SK-N-SH (cell line): Measurements from ENCODE around the gene TOMM70.

ENCODE experiments used
- POLR2AphosphoS5 ChIP-seq: IDR thresholded peaks from 2 replicates; pipeline ENCODE4 v1.6.1; 2012; ENCODE audit warnings: low read depth, low read length
- RAD21 ChIP-seq: IDR thresholded peaks from 2 replicates; pipeline ENCODE4 v1.6.1; 2012; ENCODE audit warnings: mild to moderate bottlenecking, low read length
- TF ChIP-seq, protein P1 (sequence below): IDR thresholded peaks from 2 replicates; pipeline ENCODE4 v1.4.0; 2012; ENCODE audit warnings: low read depth
- TF ChIP-seq, protein P2 (sequence below): IDR thresholded peaks from 2 replicates; pipeline ENCODE4 v1.6.1; 2012; ENCODE audit warnings: mild to moderate bottlenecking, low read depth, low read length, moderate library complexity
- TF ChIP-seq, protein P3 (sequence below): fragments of 200-600 bp; sonication (generic); IDR thresholded peaks from 2 replicates; pipeline ENCODE4 v1.6.1; 2017; ENCODE audit warnings: antibody characterized with exemption, mild to moderate bottlenecking, moderate library complexity
- TF ChIP-seq, protein P4 (sequence below): IDR thresholded peaks from 2 replicates; pipeline ENCODE4 v1.4.0; 2012; ENCODE audit warnings: low read depth, borderline replicate concordance

DNA sequence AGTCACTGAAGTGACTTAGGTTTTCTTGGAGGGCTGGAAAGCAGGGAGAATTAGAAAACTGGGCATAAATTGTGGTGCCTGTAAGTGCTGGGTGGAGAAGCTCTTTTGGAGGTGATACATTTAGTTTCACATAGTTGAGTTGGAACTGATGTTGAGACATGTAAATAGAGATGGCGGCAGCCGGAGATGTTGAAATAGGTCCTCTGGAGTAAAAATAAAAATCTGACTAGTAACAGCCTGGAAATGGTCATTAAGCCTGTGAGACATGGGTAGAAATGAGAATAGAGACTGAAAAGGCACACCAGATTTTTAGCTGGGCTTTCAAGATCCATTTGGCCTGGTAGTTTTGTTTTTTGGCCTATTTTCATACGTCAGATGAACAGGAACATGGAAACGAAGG, 69.2 kb downstream of the TOMM70 start:
- TF ChIP-seq, protein P1, sequence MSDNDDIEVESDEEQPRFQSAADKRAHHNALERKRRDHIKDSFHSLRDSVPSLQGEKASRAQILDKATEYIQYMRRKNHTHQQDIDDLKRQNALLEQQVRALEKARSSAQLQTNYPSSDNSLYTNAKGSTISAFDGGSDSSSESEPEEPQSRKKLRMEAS = no peak
- TF ChIP-seq, protein P2, sequence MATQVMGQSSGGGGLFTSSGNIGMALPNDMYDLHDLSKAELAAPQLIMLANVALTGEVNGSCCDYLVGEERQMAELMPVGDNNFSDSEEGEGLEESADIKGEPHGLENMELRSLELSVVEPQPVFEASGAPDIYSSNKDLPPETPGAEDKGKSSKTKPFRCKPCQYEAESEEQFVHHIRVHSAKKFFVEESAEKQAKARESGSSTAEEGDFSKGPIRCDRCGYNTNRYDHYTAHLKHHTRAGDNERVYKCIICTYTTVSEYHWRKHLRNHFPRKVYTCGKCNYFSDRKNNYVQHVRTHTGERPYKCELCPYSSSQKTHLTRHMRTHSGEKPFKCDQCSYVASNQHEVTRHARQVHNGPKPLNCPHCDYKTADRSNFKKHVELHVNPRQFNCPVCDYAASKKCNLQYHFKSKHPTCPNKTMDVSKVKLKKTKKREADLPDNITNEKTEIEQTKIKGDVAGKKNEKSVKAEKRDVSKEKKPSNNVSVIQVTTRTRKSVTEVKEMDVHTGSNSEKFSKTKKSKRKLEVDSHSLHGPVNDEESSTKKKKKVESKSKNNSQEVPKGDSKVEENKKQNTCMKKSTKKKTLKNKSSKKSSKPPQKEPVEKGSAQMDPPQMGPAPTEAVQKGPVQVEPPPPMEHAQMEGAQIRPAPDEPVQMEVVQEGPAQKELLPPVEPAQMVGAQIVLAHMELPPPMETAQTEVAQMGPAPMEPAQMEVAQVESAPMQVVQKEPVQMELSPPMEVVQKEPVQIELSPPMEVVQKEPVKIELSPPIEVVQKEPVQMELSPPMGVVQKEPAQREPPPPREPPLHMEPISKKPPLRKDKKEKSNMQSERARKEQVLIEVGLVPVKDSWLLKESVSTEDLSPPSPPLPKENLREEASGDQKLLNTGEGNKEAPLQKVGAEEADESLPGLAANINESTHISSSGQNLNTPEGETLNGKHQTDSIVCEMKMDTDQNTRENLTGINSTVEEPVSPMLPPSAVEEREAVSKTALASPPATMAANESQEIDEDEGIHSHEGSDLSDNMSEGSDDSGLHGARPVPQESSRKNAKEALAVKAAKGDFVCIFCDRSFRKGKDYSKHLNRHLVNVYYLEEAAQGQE = no peak
- TF ChIP-seq POLR2AphosphoS5 (no peak), RAD21 (no peak)
- TF ChIP-seq, protein P3, sequence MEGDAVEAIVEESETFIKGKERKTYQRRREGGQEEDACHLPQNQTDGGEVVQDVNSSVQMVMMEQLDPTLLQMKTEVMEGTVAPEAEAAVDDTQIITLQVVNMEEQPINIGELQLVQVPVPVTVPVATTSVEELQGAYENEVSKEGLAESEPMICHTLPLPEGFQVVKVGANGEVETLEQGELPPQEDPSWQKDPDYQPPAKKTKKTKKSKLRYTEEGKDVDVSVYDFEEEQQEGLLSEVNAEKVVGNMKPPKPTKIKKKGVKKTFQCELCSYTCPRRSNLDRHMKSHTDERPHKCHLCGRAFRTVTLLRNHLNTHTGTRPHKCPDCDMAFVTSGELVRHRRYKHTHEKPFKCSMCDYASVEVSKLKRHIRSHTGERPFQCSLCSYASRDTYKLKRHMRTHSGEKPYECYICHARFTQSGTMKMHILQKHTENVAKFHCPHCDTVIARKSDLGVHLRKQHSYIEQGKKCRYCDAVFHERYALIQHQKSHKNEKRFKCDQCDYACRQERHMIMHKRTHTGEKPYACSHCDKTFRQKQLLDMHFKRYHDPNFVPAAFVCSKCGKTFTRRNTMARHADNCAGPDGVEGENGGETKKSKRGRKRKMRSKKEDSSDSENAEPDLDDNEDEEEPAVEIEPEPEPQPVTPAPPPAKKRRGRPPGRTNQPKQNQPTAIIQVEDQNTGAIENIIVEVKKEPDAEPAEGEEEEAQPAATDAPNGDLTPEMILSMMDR = no peak
- TF ChIP-seq, protein P4, sequence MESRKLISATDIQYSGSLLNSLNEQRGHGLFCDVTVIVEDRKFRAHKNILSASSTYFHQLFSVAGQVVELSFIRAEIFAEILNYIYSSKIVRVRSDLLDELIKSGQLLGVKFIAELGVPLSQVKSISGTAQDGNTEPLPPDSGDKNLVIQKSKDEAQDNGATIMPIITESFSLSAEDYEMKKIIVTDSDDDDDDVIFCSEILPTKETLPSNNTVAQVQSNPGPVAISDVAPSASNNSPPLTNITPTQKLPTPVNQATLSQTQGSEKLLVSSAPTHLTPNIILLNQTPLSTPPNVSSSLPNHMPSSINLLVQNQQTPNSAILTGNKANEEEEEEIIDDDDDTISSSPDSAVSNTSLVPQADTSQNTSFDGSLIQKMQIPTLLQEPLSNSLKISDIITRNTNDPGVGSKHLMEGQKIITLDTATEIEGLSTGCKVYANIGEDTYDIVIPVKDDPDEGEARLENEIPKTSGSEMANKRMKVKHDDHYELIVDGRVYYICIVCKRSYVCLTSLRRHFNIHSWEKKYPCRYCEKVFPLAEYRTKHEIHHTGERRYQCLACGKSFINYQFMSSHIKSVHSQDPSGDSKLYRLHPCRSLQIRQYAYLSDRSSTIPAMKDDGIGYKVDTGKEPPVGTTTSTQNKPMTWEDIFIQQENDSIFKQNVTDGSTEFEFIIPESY = no peak
